Inferior parietal cortex (tissue), 1 donor: ENCODE results near the gene TSEN2.
"Not testable (repeated sequence)": the region's sequence is repeated elsewhere in the genome, so short reads cannot be mapped to it uniquely, and the experiment has no call there.

Experiments
- DNase-seq: peaks from one replicate; pipeline ENCODE4 v3.0.0-alpha.2; 2016; ENCODE audit errors: extremely low spot score

TSEN2 gene

DNA sequence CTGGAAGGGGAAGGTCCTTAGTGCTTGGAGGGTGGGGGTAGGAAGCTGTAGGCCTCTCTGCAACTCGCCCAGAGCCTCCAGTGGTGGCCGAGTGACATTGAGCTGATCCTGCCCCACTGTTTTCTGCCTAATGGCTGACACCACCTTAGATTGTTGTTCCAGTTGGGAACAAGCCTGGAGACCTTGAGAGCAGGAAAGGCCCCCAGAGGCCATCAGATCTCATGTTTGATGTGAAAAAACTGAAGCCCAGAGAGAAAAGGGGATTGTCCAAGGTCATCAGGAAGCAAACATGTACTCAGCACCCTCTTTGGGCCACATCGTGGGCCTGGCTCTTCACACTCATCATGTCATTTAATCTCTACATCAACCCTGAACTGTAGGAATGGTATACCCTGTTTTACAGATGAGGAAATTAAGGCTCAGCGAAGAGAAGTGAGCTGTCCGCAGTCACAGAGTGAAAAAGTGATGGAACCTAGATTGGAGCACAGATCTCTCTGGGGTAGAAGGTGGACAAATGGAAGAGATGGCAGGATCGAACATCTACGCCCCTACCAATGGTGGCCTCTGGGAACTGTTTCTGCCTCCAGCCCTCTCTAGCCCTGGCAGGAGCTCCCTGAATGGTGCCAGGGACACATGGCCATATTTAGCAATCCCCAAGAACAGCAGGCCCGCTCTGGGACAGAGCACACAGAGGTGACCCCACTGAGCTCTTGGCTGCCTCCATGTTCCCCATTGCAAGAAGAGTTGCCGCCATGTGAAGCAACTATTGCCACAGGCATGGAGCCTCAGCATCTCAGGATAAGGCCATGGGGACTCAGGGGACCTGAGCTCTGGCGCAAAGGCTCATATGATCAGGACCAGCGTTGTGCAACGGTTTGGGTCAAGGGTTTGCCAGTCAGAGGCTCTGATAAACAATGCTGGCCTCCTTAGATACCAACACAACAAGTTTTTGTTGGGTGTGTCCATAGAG lies 31.6 kb upstream of the TSEN2 start:
- no peak for DNase-seq

DNA sequence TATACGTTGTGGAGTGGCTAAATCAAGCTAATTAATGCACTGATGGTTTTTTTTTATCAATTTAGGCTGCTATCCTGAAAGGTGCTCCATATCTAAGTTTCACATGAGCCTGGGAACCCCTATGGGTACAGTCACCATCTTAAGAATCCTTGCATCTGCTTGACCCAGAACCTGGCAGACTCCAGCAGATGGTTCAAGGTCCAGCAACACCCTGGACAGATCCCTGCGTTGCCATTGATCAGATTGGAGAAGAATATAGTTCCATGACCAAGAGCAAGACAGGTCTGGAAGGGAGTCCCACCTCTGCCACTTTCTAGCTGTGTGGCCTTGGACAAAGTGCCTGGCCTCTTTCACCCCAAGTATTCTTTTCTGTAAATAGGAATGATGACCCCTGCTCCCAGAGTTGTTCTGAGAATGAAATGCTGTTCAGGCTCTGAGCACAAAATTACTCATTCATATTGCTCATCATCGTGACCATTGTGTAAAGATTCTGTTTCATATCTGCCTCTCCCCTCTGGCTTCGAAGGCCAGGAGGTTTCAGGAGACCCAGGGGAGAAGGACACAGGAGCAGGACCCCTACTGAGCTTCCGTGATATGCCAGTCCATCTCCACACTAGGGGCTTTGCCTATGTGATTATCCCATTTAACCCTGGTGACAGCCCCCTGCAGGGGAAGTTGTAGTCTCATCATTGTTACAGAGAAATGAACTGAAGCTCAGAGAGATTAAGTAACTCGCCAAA lies 30.0 kb upstream of the TSEN2 start:
- no peak for DNase-seq

DNA sequence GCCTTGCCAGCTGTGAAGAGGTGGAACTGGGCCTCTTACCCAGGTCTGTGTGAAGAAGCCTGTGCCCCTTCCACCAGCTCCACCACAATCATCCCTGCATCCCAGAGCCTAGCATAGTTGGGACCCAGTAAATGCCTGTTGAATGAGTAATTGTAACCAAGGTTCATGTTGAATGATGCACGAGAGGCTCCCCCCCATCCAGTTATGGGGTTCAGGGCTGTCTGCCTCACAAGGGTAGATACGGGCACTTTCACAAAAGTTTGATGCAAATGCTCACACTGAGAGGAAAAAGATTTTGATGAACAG lies 29.5 kb upstream of the TSEN2 start:
- DNase-seq, result no peak

DNA sequence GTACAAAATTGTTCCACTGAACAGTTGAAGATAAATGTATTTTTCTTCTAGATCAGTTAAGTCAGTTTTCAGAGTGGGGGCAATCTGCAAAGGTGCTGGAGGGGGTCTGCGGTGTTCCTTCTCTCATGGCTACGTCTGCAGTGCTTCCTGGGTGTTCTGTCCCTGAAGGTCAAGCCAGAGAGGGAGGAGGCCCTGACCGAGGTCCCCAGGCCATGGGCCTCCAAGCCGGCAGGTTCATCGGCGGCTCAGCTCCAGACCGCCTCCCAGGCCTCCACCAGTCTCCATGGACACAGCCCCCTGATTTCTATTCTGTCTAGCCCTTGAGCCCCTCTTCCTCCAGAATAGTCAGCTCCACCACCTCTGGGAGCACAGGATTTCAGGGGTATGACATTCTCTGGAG lies 28.5 kb upstream of the TSEN2 start:
- no peak for DNase-seq

DNA sequence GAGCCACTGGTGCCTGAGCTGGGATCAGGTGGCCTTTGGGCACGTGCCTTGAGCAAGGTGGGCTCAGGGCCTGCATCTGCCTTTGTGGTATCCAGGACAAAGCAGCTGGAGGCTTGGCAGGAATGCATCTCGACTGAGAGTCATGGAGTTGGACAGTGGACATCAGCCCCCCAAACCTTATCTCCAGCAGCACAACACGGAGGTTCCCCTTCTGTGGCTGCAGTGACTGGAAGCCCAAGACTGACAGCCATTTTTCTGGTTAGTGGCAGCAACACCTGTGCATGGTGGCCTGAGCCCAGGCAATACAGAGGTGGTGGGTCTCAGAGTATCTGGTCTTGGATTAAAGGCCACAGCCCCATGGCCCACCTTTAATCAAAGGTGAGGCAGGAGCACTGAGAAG lies 27.8 kb upstream of the TSEN2 start:
- DNase-seq, result no peak

DNA sequence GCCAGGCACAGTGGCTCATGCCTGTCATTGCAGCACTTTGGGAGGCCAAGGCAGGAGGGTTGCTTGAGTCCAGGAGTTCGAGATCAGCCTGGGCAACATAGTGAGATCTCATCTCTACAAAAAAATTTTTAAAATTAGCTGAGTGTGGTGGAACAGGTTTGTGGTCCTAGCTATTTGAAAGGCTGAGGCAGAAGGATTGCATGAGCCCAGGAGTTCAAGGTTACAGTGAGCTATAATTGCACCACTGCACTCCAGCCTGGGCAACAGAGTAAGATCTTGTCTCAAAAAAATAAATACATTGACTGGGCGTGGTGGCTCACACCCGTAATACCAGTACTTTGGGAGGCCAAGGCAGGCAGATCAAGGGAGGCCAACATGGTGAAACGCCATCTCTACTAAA lies 26.9 kb upstream of the TSEN2 start:
- DNase-seq, result not testable (repeated sequence)

DNA sequence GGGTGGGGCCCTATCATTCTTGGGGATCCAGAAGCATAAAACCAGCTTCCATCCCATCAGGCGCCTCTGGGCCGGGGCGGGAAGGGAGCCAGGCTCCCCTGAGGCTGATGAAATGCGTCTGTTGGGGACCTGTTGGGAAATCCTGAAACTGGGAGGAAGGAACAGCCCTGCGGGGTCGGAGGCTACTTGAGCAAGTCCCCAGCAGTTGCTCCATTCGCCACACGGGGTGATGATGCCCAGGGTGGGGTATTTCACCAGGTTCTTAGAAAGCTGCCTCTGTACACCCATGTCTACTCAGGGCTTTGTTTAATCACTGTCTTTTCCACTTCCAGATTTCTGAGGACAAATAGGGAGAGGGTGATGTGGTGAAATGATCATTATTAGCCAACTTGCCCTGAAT lies 25.4 kb upstream of the TSEN2 start:
- DNase-seq, result no peak

DNA sequence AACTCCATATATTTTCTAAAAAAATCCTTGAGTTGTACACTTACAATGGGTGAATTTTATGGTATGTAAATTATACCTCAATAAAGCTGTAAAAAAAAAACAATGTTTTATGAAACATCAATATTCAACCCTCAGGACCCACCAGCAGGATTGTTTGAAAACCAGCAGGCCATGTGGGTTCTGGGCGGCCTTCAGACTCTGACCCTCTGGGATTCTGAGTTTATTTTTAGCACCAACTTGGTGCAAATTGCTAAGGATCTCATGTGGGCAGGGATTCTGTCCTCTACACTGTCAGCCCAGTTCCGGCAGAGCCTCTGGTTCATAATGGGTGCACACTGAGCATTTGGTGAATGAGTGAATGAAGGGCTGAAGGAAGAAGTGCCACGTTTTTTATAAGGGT lies 24.2 kb upstream of the TSEN2 start:
- no peak for DNase-seq

DNA sequence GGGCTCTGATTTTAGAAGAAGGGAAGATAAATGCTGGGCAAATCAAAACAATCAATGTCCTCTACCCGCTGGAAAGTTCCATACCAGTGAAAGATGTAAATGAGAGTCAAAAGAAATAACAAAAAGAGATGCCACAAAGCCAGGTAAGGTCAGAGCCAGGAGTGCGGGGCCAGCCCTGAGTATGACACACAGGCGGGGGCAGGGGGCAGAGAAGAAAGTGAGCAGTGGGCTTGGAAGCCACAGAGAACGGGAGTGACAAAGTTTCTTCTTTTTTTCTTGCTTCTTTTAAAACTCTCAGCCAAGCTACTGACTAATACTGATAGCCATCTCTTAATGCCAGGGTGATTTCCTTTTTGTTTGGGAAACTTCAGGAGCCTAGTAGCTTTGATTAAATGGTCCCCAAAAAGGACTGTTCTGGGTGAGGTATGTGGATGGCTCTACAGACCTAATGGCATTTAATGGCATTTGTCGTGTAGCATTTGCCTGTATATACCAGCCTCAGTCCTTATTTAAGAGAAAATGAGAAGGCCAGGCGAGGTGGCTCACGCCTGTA lies 23.1 kb upstream of the TSEN2 start:
- no peak for DNase-seq

DNA sequence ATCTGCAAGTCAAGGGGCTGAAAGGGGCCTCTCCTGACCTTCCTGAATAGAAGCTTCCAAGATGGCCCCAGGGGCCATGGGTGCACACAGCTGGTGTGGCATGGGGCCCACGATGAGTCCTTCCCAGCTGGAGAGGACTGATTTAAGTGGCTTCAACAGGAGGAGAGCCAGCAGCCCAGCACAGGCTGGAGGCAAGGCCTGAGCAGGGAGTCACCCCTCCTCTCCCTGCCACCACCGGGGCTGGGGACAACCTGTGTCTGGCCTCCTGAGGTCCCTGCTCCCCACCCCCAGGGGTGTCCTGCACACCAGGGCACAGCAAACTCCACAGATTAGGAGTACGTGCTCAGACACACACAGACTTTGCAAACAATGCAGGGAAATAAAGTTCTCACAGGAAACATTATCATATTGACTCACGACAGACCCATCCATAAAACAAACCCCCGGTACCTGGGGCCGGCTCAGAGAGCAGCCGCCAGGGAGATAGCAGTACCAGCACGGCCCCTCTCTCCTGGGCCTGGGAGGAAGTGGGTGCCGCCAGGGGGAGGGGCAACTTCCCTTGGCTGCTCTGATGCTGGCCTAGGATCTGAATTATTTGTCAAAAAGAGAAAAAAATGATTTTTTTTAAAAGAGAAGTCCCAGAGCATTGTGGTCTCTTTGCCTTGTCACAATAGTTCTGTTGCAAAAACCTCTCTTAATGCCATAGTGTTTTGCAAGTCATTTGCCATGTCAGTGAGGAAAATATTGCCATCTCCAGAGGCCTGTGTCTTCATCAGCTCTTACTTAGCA lies 21.9 kb upstream of the TSEN2 start:
- DNase-seq, result no peak

DNA sequence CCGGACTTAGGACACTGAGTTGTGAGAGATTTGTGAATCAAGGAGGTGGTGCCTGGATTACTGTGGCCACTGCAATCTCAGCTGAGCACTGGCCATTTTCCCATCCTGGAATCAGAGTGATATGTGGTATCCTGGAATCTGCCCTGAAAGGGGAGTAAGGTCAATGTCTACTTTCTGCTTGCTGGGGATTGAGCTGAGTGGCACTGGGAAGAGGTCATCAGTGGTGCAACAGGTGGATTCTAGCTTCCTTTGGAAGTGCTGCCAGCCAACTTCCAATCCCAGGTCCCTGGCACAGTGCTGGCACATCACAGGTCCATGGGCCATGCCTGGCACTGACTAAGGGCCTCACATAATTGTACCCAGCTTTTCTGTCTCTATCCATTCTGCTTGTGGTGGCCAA lies 20.6 kb upstream of the TSEN2 start:
- no peak for DNase-seq

DNA sequence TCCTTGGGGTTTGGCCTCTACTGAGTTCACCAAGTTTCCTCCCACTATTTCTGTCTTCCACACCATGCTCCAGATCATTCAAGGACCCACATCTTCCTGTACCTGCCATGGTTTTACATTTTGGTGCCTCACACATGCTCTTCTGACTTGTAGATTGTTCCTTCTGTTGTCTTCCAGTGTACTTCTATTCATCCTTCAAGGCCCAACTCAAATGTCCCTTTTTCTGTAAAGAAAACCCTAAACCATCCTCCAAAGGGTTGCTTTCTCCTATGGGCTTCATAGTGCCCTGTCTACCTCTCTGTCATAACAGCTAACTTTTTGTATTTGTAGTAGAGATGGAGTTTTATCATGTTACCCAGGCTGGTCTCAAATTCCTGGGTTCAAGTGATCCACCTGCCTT lies 20.1 kb upstream of the TSEN2 start:
- no peak for DNase-seq

DNA sequence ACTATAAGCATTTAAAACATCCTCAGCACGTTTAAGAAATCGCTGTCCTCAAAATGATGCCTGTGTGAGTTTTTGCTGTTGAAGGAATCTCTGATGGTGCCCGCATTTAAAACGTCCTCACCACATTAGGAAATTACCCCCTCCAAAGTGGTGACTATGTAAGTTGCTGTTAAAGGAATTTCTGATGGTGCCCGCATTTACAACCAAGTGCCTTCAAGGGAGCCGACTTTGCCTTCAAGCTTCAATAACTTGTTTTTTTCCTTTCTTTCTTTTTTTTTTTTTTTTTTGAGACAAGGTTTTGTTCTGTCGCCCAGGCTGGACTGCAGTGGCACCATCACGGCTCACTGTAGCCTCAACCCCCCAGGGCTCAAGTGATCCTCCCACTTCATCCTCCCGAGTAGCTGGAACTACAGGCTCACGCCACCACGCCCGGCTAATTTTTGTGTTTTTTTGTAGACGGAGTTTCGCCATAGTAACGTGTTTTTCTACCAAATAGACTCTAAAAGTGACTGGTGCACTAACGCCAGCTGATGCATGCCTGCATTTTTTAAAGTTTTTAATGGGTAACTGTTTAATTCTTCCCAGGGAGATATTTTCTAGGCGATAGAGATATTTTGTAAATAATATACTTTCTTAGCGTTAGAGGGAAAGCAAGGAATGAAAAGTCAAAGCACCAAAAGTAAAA lies 19.0 kb upstream of the TSEN2 start:
- DNase-seq, result no peak

DNA sequence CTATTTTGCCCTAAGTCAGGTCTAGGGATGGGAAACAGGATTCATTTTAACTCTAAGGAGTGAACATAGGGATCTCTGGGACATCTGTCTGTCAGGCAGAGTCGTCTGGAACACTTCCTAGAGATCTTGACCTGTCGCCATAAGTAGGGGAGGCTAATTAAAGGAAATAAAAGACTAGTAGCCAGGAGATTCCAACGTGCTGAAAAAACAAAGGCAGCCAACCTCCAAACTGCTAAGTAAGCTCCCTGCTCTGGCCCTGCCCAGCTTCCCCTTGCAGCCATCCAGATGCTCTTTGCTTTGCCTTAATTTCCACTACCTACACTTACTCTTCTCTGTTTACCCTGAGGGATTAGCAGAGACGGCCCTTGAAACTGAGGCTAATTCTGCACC lies 18.4 kb upstream of the TSEN2 start:
- no peak for DNase-seq

DNA sequence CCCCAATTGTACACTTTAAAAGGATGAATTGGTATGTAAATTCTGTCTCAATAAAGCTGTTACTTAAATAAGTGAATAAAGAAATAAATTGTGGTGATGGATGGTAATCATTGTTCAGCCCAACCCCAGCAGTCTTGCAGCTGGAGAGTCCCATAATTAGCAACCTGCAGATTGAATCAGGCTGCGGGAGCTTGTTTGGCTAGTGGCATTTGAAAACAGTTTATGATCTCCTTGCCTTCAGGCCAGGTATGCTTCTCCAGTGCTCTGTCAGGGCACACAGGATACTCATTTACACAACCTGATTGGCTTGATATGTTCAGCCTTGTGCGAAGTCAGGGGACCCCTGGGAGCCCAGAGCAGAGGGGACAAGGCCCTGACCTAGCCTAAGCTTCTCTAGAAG lies 16.5 kb upstream of the TSEN2 start:
- no peak for DNase-seq

DNA sequence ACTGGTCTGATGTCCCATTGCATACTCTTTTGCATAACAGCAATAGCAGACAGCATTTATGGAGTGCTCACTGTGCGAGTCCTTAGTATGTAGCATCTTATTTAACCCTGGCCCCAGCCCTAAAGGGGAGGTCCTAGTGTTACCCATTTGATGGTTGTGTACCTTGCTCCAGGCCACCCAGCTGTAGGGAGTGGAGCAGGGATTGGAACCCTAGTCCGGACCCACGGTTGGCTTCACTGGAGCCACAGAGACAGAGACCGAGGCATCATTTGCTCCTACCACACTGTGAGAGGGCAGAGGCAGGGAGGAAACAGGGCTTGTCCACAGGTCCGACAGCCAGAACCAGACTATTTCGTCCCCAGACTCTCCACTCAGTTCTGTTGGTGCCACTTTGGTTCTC lies 16.0 kb upstream of the TSEN2 start:
- DNase-seq, result no peak

DNA sequence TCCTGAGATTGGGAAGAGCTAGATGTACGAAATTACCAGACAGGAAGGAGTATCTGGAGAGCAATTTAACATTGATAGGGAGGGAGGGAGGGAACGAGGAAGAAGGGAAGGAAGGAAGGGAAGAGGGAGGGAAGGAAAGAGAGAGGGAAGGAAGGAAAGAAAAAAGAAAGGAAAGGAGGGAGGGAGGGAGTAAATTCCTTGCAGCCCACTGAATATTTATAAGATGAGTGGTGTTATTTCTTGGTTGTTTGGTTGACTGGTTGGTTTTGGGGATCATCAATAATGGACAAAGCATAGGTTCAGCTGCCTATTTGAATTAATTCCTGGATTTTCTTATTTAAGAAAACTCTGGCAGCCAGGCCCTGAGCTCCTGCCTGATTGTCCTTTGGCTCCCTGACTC lies 15.5 kb upstream of the TSEN2 start:
- no peak for DNase-seq

DNA sequence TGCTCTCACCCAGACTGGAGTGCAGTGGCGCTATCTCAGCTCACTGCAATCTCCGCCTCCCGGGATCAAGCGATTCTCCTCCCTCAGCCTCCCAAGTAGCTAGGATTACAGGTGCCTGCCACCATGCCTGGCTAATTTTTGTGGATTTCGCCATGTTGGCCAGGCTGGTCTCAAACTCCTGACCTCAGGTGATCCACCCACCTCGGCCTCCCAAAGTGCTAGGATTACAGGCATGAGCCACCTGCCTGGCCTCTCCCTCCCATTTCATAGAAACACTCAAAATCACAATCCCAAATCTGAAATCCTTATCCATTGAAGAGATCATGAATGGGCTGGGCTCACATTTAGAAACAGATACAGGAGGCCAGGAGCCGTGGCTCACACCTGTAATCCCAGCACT lies 15.1 kb upstream of the TSEN2 start:
- DNase-seq, result not testable (repeated sequence)

DNA sequence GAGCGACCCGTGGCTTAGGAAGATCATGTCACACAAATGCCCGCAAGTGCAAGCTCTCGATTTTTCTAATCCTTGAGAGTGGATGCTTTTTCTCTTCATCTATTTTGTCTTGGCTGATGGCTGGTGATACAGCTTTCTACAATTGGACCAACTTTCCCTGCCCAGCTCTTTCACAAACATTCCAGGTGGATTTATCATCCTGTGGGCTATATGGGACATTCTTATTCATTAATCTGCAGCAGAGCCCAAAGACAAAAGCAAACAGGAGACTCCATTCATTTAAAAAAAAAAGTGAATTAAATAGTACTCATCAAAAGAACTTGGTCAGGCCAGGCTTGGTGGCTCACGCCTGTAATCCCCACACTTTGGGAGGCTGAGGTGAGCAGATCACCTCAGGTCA lies 14.2 kb upstream of the TSEN2 start:
- DNase-seq, result no peak

DNA sequence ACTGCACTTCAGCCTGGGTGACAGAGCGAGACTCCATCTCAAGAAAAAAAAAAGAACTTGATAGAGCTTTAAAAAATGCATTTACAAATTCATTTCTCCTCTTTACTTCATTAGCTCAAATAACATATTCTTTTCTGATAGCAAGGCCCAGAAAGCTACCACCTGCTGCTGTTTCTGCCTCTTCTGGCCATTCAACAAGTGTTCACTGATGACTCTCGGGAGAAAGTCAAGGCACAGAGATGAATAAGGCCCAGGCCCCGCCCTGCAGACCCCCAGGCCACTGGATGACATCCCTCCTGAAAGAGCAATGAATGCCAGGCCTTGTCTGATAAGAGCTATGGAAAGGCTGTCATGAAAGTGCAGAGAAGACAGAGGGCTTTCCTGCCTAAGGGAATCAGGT lies 13.6 kb upstream of the TSEN2 start:
- DNase-seq, result no peak

DNA sequence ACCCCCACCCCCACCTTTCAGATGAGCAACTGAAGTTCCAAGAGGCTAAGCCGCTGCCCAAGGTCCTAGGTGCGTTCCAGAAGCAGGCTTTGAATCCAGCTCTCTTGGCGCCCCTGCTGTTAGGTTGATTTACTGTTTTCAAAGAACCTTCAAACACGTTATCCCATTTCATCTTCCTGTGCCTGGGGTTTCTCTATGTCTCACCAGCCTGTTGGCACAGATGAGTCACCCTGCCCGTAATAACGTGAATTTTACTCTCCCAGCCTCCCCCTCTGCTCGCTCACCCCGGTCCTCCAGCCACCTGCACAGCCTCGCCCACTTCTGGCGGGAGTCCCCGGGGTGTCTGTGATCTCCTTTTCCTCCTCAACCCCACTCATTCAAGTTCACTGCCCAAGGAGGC lies 13.0 kb upstream of the TSEN2 start:
- no peak for DNase-seq
